DMS53 (cell line): ENCODE data around the gene KBTBD8.
A peak's percentile ranks its signal among the peaks of the same experiment; 100 is the strongest.

Experiments
- DNase-seq: peaks from one replicate; lab custom pipeline; 2025; lab: John Stamatoyannopoulos, UW

KBTBD8 gene

GRCh38 chr3:67034371-67034770, 36.3 kb downstream of the KBTBD8 start:
- DNase-seq = no peak

GRCh38 chr3:67037615-67038014, 39.5 kb downstream of the KBTBD8 start:
- DNase-seq = peak; percentile 0

- DNase-seq = no peak
Measured at GRCh38 chr3:67044295-67044694, 46.2 kb downstream of the KBTBD8 start.

GRCh38 chr3:67044955-67045354, 46.8 kb downstream of the KBTBD8 start:
- DNase-seq = no peak

- DNase-seq = no peak
Measured at GRCh38 chr3:67045711-67046465, 47.8 kb downstream of the KBTBD8 start.

- no peak for DNase-seq
Measured at GRCh38 chr3:67047051-67047450, 48.9 kb downstream of the KBTBD8 start.

GRCh38 chr3:67048067-67048714, 50.1 kb downstream of the KBTBD8 start:
- no peak for DNase-seq

- no peak for DNase-seq
Measured at GRCh38 chr3:67048715-67049074, 50.6 kb downstream of the KBTBD8 start.

GRCh38 chr3:67059443-67059842, 61.3 kb downstream of the KBTBD8 start:
- DNase-seq = no peak
